HG03095 (cell line): ENCODE results near the gene NIFK.
A peak's percentile ranks its signal among the peaks of the same experiment; 100 is the strongest.

Experiments
- ATAC-seq: cut with Tn5 transposase; IDR thresholded peaks from one replicate; pipeline ENCODE4 v1.9.1; 2021; ENCODE audit warnings: moderate library complexity; ENCODE audit not compliant: unreplicated experiment

NIFK gene

GRCh38 chr2:121736462-121737336 is at the start of gene NIFK:
Gene NIFK, minus strand, starts transcription at chr2:121736875. Its CDS starts 25 bp downstream, at chr2:121736850.
- ATAC-seq = peak; percentile 91

GRCh38 chr2:121783180-121783579 is 46.5 kb upstream of the NIFK start:
- no peak for ATAC-seq

DNA sequence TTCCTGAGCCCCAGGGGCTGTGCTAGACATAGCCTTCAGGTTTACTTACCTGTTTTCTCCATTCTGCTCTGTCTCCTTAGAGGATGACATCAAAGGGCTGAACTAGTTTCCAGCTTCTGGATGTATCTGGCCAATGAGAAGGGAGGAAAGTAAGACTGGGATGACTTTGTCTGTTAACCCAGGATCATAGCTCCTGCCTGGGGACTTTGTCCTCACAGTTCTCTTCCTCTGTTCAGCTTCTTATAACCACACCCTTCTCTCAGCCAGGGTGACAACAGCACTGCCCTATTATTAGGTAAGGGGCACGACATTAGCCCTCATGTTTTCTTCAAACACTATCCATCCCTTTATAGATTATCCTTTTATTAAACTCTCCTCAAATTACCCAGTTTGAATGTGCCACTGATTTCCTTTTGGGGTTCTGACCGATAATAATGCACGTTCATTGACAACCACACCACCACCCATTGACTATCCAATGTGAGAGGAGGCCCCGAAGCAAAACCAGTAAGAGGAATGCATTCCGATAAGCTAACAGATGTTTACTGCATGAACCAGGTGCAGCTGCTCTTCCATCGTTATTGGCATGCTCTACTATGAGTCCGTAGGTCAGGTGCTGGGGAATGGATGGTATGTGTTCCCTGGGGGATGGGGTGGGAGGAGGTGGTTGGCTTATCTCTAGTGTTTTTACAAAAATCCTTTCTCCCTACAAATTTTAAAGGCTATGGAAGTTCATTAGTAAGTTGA is 42.2 kb upstream of the NIFK start:
- no peak for ATAC-seq

GRCh38 chr2:121777699-121778058 is 41.0 kb upstream of the NIFK start:
- ATAC-seq = no peak

DNA sequence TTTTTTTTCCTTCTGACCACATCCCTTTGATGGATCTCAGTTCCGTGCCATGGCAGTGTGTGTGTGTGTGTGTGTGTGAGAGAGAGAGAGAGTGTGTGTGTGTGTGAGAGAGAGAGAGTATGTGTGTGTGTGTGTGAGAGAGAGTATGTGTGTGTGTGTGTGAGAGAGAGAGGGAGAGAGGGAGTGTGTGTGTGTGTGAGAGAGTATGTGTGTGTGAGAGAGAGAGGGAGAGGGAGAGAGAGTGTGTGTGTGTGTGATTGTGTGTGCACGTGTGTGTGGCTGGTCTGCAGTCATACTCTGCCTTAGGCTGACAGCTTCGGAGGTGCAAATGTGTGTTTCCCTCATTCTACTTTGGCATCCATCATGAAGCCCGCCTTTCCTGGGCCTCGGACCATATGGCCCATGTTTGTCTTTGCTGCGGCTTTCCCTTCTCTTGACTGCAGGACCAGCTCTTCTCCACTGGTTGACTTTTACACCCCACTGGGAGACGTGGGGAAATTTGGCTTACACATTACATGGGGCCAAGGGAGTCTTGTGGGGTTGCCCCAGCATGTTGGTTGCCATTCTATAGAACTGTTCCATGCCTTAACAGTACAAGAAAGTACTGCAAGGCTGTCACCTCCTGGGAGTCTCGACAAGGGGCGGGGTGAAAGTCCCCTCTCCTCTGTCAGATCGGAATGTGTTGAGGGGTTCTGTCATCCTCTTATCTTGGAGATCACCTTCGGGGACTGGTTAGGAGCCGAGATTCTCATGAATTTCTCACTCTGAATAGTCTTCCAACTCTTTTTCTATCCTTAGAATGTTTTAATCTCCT is 40.4 kb upstream of the NIFK start:
- no peak for ATAC-seq

GRCh38 chr2:121776361-121776760 is 39.7 kb upstream of the NIFK start:
- ATAC-seq = no peak

DNA sequence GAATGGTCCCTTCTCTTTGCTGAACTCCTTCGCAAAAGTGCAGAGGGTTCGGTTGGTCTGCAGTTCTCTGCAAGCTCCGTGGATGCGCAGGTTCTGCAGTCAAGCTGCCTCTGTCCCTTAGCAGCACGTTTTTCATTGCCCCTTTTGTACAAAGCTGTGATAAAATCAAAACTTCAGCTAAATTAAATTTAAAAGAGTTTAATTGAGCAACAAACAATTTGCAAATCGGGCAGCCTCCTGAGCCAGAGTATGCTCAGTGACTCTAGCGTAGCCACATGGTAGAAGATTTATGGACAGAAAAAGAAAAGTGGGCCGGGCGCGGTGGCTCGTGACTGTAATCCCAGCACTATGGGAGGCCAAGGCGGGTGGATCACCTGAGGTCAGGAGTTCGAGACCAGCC is 37.6 kb upstream of the NIFK start:
- no peak for ATAC-seq

DNA sequence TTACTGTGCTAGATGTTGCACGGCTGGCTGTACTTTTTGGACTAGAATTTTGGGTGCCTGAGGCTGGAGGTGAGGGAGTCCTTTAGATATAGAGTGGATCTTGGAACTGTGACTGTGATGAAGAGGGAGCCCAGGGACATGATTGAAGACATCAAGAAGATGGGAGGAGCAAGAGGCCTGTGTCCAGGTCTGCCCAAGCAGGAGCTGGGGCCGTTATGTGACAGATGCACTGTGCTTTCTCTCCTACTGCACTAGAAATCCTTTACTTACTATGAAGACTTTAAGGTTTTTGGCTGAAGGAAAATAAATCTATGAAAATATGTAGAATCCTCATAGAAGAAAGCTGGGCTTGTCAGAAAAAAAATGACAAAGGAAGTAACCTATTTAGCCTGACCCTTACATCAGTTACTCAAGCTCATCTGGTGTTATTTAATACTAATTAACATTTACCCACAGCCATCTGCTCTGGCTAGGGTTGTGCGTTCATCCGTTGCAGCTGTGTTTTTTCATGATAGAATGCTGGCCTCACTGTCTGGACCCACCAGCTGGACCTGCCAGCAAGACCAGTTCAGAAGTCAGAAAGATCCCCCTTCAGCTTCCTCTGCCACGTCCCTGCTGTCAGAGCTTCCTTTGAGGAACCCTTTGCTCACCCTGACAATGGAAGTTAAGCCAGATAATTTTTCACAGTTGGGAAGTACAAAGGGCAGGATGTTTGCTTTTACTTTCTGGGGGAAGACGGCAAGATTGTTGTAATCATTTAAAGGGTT is 35.5 kb upstream of the NIFK start:
- no peak for ATAC-seq

DNA sequence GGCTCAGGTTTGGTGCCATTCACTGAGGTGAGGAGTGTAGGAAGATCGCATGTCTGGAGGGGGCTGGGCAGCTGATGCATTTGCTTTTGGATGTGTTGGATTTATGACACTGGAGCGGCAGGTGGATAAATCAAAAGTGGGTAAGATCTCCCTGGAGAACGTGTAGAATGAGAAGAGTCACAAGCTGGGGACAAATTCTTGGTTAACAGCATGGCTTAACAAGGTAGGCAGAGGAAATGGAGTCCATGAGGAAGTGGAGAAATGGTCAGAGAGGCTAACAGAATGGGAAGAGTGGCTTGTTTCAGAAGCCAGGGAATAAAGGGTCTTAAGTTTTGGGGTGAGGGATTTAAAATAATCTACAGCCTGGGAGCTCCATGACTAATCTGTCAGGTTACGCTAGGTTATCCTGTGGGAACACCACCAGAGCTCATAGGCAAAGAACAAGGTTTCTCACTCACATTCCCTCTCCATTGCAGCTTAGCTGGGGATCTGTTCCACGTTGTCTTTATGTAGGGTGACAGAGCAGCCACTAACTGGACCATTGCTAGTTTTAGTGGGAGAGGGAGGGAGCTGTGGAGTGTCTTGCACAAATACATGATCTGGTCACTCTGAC is 31.6 kb upstream of the NIFK start:
- ATAC-seq = no peak

- no peak for ATAC-seq
Measured at GRCh38 chr2:121766624-121767023, 29.9 kb upstream of the NIFK start.

- no peak for ATAC-seq
Measured at GRCh38 chr2:121764681-121765228, 28.1 kb upstream of the NIFK start.

DNA sequence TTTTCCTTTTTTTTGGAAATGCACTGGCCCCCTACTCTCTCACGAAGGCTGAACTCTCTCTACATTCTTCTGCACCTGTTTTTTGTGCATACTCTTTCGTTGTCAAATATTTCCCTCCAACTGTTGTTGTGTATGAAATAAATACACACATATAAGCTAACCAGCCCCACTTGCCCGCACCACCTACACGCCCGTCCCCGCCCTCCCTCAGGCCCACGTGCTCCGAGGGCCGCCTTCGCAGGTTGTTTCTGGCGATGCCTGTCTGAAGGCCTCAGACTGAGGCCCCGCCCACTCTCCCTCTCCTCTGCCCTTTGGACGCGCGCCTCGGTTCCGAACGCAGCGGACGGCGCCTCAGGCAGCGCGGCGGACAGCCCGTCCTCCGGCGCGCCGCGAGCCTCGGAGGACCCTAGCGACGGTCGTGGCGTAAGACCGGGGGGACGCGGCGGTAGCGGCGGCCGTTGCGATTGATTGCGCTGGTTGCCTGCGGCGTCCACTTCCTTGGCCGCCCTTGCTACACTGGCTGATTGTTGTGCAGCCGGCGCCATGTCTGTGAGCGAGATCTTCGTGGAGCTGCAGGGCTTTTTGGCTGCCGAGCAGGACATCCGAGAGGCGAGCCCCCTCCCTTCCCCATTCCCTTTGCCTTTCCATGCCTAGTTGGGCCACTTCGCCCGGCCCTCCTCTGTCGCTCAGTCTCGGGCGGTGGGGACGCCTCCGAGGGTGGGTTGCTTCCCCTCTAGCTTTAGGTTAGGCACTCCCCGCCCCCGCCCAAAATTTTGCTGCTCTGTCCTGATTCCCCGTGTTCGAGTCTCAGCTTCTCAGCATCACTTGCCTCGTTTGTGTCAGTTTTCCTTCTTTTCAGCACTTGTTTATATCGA is 18.8 kb upstream of the NIFK start, which contains the start of gene TSN:
TSN (plus strand) TSS at position 415 of the 875 bp plus-strand sequence; CDS start at position 544, 129 bp downstream.
- ATAC-seq = peak; percentile 100

DNA sequence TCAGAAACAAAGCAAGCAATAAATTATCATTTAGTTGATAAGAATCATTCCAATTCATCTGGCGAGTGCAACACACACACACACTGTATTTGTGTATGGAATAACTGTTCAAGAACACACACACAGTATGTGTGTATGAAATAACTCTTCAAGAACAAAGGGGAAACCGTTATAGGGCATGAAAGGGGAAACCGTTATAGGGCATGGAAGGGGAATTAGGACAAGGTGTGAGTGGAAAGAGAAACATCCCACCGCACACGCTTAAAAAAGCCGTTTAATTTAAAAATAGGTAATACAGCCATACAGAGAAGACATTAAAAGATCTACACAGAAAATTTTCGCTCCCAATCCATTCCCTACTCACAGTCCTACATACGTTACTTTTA is 18.2 kb upstream of the NIFK start:
- ATAC-seq = no peak

DNA sequence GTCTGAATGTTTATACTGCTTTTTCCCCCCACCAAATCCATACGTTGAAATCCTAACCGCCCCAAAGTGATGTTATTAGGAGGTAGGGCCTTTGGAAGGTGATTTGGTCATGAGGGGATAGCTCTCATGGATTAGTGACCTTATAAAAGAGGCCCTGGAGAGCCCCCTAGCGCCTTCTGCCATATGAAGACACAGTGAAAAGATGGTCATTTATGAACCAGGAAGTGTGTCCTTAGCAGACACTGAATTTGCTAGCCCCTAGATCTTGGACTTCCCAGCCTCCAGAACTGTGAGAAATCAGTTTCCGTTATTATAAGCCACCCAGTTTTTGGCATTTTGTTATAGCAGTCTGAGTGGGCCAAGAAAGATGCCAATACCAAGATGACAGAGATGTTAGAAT is 11.5 kb upstream of the NIFK start:
- no peak for ATAC-seq

- ATAC-seq = no peak
Measured at GRCh38 chr2:121746071-121746578, 9.4 kb upstream of the NIFK start.

DNA sequence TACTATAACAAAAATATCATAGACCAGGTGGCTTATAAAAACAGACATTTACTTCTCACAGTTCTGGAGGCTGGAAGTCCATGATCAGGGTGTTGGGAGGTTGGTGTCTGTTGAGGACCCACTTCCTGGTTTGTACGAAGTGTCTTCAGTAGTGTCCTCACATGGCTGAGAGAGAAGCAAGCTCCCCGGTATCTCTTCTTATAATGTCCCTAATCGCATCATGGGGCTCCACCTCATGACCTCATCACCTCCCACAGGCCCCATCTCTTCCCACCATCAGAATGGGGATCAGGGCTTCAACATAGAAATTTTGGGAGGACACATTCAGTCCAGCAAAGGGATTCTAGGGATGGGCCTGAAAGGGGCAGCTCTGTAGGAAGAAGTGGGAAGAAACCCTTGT is 4.8 kb upstream of the NIFK start:
- no peak for ATAC-seq

DNA sequence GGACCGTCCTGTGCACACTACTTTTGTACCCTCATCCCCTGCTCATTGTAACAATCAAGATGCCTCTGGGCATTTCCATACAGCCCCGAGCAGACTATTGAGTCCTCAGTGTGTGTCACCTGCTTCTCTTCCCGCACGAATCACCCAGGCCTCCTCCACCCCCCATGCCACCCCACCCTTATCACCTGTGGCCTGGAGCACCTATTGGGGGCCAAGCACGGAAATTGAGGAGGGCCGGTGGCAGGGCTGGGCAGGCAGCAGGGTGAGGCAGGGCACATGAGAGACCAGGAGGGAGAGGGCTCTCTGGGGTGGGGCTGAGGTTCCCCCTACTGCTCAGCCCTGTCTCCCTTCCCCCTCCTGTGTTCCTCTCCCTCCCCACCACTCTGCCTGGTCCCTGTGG is 4.3 kb upstream of the NIFK start:
- ATAC-seq = no peak

DNA sequence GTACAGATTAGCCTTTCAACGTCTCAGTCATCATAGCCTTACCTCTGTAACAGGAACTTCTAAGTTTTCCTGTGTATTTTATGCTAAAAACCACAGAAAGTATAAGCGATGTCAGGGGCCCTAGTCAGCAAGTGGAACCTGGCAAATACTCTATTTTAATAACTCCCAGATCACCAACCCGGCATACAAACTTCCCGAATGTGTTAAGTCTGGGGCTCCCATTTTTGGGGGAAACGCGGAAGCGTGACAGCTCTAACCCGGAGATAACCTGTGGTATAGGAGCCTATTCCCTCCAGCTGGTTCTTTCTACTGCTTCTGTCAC is 574 bp downstream of the NIFK start:
- no peak for ATAC-seq

DNA sequence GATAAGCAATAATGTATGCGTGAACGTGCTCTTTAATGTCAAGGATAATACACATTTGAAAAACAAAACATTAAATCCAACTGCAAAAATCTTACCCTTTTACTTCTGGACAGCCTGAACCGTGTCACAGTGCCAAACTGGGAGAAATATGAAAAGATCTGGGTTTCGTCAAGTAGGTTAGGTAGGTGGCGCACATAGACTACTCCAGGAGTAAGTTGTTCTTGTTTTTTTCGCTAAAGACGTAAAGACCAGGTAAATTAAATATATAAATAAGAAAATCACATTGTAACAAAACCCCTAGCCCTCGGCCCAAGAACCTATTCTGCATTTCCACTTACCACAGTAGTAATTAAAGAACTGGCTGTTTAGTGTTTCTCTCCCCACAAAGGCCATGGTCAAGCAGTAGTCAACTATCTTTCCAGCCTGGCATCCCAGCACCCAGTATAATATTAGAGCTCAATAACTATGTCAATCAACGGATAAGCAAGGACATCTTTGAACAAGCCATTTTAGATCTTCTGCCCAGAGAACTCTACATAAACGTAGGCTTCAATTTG is 1.1 kb downstream of the NIFK start:
- ATAC-seq = no peak
